Mesangial cell (primary cell): ENCODE results near the gene ABCC6. TPM values are rescaled to one million over a fixed set of nuclear protein-coding genes. Genes with fewer than 3 reads are reported as not detected.

Experiments used
- total RNA-seq: library from RNA; depleted of rRNA; stranded (reverse); fragments of >200 nt; gene quantifications from 2 replicates; pipeline ENCODE4 v1.2.3, GENCODE V29; 2015

ABCC6 gene
- 0.65 and 4.3 TPM in 2 replicates for total RNA-seq

GRCh38 chr16:16222850-16223661 lies at the start of gene ABCC6:
TSS of gene ABCC6 (minus strand) at chr16:16223494. CDS start at chr16:16223434, 60 bp downstream.

Other genes with a start within 250 kb of the ABCC6 start
- gene NOMO3, start 9.0 kb upstream of the ABCC6 start, total RNA-seq: 22.3 and 40.9 TPM in 2 replicates
- 1.5 and 4.4 TPM in 2 replicates for gene NPIPA7, start 155.6 kb upstream of the ABCC6 start, total RNA-seq